ENCODE results near the gene GLOD4.

GLOD4 gene

GRCh38 chr17:802481-802880 lies 20.4 kb upstream of the GLOD4 start:
- Histone ChIP-seq H3K27ac (ENCODE audit: poor library complexity, severe bottlenecking) (no peak overlapping the region), H3K4me3 (ENCODE audit: severe bottlenecking) (no peak overlapping the region)
- TF ChIP-seq CTCF (IDR thresholded peaks at IDR 0.05; ENCODE audit: poor library complexity, severe bottlenecking), result no peak

GRCh38 chr17:801660-802059 lies 19.6 kb upstream of the GLOD4 start:
- Histone ChIP-seq H3K27ac (ENCODE audit: poor library complexity, severe bottlenecking) (no peak overlapping the region), H3K27me3 (ENCODE audit: insufficient read depth, poor library complexity, severe bottlenecking) (no peaks in the 10 kb centered on the region), H3K36me3 (ENCODE audit: low read depth) (peaks cover 44% of the 10 kb centered on the region), H3K4me1 (ENCODE audit: insufficient read depth, poor library complexity, severe bottlenecking) (no peaks in the 10 kb centered on the region), H3K9me3 (ENCODE audit: severe bottlenecking) (no peaks in the 10 kb centered on the region), H3K4me3 (ENCODE audit: severe bottlenecking) (no peak overlapping the region)
- no peak for TF ChIP-seq CTCF (IDR thresholded peaks at IDR 0.05; ENCODE audit: poor library complexity, severe bottlenecking)
- DNase-seq (ENCODE audit: low spot score) (no peak), ATAC-seq (ENCODE audit: low read depth) (no peak)

More at GRCh38 chr17:802481-802880, 20.4 kb upstream of the GLOD4 start:
- Histone ChIP-seq H3K27me3 (ENCODE audit: insufficient read depth, poor library complexity, severe bottlenecking) (no peaks in the 10 kb centered on the region), H3K4me1 (ENCODE audit: insufficient read depth, poor library complexity, severe bottlenecking) (no peaks in the 10 kb centered on the region), H3K9me3 (ENCODE audit: severe bottlenecking) (no peaks in the 10 kb centered on the region), H3K36me3 (ENCODE audit: low read depth) (peaks cover 43% of the 10 kb centered on the region)
- no peak for DNase-seq (ENCODE audit: low spot score)
- no peak for ATAC-seq (ENCODE audit: low read depth)

- DNase-seq (ENCODE audit: low spot score) (no peak), ATAC-seq (ENCODE audit: low read depth) (no peak)
- Histone ChIP-seq H3K9me3 (ENCODE audit: severe bottlenecking) (no peaks in the 10 kb centered on the region), H3K36me3 (ENCODE audit: low read depth) (peaks cover 41% of the 10 kb centered on the region), H3K27ac (ENCODE audit: poor library complexity, severe bottlenecking) (no peak overlapping the region), H3K4me3 (ENCODE audit: severe bottlenecking) (no peak overlapping the region), H3K4me1 (ENCODE audit: insufficient read depth, poor library complexity, severe bottlenecking) (no peaks in the 10 kb centered on the region), H3K27me3 (ENCODE audit: insufficient read depth, poor library complexity, severe bottlenecking) (no peaks in the 10 kb centered on the region)
- TF ChIP-seq CTCF (IDR thresholded peaks at IDR 0.05; ENCODE audit: poor library complexity, severe bottlenecking), result no peak
Observed at GRCh38 chr17:800446-801242, 18.6 kb upstream of the GLOD4 start.

GRCh38 chr17:799261-799660 lies 17.2 kb upstream of the GLOD4 start:
- Histone ChIP-seq H3K4me1 (ENCODE audit: insufficient read depth, poor library complexity, severe bottlenecking) (no peaks in the 10 kb centered on the region), H3K9me3 (ENCODE audit: severe bottlenecking) (no peaks in the 10 kb centered on the region), H3K36me3 (ENCODE audit: low read depth) (peaks cover 35% of the 10 kb centered on the region), H3K4me3 (ENCODE audit: severe bottlenecking) (no peak overlapping the region), H3K27me3 (ENCODE audit: insufficient read depth, poor library complexity, severe bottlenecking) (no peaks in the 10 kb centered on the region), H3K27ac (ENCODE audit: poor library complexity, severe bottlenecking) (no peak overlapping the region)
- DNase-seq (ENCODE audit: low spot score), result no peak
- TF ChIP-seq CTCF (IDR thresholded peaks at IDR 0.05; ENCODE audit: poor library complexity, severe bottlenecking), result no peak
- no peak for ATAC-seq (ENCODE audit: low read depth)

GRCh38 chr17:798246-798645 lies 16.2 kb upstream of the GLOD4 start:
- DNase-seq (ENCODE audit: low spot score) (no peak), ATAC-seq (ENCODE audit: low read depth) (no peak)
- no peak overlapping the region for H3K4me3 ChIP-seq (ENCODE audit: severe bottlenecking)
- no peaks in the 10 kb centered on the region for H3K4me1 ChIP-seq (ENCODE audit: insufficient read depth, poor library complexity, severe bottlenecking)
- TF ChIP-seq CTCF (IDR thresholded peaks at IDR 0.05; ENCODE audit: poor library complexity, severe bottlenecking), result no peak
- no peaks in the 10 kb centered on the region for H3K9me3 ChIP-seq (ENCODE audit: severe bottlenecking)
- no peaks in the 10 kb centered on the region for H3K27me3 ChIP-seq (ENCODE audit: insufficient read depth, poor library complexity, severe bottlenecking)
- H3K36me3 ChIP-seq (ENCODE audit: low read depth), result peaks cover 28% of the 10 kb centered on the region
- no peak overlapping the region for H3K27ac ChIP-seq (ENCODE audit: poor library complexity, severe bottlenecking)

Data from RWPE2 (cell line).